Right hindlimb (tissue), 1 donor: Measurements from ENCODE around the gene PUM1.
"Not testable (repeated sequence)": the region's sequence is repeated elsewhere in the genome, so short reads cannot be mapped to it uniquely, and the experiment has no call there.

Experiments used
- DNase-seq: peaks from one replicate; pipeline ENCODE4 v3.0.0-alpha.2; 2018

PUM1 gene

DNA sequence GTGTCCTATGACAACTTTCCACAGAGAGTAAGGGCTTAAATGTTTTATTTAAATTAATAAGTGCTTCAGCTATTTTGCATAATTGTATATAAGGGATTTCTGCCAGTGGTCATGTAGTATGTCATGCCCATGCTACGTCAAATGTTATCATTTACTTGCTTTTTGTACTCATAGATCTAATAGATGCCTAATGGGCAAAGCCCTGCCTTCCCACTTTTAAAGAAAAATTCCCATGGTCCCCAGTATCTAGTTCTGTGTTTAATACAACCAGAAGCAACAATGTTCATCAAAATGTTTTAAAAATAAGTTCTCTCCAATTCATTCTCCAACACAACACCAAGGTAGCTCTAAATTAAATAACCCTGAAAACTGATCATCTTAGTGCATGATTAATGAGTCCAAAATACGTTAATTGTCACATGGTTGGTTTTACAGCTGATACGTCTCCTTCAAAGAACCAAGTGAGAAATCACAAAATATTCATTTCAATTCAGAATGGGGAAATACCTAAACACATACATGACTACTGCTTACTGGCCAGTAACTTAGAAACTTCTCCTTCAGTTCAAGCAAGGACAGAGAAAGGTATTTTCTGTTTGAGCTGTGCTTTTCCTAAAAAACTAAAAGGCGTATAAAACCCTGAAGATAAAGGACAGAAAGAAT is 107.8 kb downstream of the PUM1 start:
- DNase-seq, result no peak

DNA sequence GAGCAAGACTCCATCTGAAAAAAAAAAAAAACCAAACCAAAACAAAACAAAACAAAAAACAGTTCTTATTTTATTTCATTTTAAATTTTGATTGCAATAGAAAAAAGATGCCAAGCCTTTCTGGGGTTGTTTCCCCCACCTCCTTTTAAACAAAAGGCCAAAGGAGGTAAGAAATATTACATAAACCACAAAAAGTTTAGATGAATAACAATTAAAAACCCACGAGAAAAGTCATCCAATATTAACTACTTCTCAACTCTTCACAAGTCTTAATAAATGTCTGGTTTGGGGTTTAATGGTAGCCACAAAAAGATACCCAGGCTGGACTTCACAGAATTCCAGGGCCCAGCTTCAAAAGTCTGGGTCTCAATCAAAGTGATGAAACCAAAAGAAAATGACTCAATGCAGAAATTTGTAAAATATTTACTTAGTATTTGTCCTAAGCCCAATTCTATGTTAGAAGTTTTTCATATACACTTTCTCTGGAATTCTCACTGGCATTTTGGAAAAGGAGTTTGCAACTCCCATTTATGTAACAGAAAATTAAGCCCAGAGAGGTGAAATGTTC is 110.0 kb downstream of the PUM1 start:
- no peak for DNase-seq

DNA sequence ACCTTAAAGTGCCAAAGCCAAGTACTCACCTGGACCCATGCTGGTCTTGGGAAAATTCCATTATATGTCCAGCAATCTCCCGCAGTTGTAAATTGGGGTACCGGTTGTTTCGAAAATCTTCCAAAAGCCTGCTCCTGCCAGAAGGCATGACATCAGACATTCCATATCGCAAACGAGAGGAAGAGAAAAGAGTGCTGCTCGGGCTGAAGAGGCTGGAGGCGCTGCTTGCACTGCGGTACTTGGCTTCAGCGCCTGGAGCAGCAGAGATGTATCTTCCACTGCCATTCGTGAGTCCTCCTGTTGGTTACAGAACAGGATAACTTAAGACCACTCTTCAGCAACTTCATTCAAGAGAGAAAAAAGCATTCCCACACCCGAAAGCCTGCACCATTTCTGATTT is 111.8 kb downstream of the PUM1 start:
- no peak for DNase-seq

DNA sequence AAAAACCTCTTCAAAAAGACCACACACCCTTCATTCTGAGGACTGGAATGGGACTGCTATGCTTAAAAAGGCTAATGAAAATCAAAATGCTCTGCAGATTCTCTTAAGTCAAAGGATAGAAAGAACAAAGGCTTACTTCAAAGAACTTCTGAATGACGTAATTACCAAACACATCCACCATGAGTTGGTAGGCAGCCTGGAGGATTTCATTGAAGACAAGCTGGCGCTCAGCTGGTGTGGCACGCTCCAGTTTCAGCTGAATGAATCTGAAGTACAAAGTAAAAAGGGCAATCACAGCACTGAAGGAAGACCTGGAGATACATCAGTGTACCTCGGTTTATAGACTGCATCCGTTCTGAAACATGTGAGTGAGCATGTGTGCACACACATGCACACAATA is 113.4 kb downstream of the PUM1 start:
- DNase-seq, result no peak

DNA sequence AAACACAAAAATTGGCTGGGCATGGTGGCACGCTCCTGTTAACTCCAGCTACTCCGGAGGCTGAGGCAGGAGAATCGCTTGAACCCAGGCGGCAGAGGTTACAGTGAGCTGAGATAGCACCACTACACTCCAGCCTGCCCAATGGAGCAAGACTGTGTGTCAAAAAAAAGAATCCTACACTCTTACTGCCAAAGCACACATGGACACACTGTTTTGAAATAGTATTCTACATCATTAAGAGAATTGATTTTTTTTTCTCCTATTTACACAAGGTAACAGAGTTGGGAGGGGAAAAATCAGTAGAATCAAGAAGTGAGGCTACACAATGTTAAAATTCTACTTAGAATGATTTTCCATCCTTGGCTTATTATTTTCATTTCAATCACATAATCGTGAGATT is 114.8 kb downstream of the PUM1 start:
- no peak for DNase-seq

DNA sequence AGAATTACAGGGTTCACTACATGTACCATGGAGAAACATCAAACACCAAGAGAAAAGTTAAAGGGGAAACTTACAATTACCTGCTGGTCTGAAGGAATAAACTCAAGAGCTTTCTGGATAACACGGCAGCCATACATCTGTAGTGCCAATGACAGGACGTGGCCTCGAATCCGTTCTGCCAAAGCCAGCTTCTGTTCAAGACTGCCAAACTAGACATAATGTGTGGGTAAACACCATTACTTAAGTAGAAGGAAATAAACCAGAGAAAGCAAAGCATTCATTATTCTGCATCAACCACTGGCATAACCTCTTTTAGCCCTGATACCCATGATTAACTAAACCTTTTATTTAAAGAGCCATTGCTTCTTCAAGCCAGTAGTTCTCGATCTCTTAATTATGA is 115.5 kb downstream of the PUM1 start:
- no peak for DNase-seq

DNA sequence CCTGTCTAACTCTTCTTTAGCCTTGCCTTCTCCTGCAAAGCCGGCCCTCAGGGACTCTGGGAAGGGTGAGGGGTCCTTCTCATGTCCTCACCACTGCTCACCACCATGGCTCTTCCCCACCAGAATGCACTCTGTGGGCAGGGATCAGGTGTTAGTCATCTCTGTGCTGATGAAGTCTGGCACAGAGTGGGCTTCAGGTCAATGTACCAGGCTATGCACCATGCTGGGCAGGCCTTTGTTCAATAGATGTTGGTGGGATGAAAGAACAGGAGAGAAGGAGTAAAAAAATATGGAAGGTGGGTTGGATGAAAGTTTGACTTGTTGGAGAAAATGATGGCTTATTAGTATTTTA is 116.1 kb downstream of the PUM1 start:
- DNase-seq, result not testable (repeated sequence)

DNA sequence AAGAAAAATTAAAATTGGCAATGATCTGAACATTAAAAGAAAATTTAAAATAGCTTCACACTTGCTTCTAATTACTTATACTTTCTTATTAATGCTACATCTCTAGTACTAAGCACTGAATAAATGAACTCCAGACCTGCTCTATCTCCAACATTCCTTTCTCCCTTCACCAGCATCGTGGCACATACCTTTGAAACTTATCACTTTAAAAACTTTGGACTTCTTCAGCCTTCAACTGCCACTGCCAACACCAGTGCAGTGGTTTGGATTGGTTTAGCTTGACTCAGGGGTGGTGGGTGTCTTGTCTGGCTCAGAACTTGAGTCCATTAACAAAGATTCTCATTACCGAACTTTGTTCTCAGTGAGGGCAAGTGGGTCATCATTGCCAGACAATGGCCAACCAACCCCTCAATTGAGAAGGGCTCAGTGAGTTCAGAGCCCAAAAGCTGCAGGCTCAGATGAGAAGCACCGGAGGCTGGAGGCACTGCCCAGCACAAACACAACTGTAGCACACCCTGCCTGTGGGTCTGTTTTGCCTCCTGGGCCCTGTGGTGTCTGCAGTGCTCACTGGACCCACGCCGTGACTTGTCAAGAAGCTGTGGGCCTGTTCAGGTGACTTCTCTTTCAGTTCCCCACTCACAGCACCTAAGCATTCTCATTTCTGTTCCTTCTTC is 116.6 kb downstream of the PUM1 start:
- DNase-seq, result not testable (repeated sequence)

DNA sequence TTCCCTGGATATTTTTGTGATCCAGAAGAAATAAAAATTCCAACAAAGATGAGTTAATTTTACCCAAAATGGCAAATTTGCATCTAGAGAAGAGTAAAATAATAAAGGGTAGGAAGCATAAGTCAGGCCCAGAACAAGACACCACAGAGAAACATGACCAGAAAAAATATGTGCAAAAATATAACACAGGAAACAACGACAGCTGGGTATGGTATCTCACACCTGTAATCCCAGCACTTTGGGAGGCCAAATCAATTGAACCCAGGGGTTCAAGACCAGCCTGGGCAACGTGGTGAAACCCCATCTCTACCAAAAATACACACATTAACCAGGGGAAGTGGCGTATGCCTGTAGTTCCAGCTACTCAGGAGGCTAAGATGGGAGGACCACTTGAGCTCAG is 117.2 kb downstream of the PUM1 start:
- DNase-seq, result no peak

DNA sequence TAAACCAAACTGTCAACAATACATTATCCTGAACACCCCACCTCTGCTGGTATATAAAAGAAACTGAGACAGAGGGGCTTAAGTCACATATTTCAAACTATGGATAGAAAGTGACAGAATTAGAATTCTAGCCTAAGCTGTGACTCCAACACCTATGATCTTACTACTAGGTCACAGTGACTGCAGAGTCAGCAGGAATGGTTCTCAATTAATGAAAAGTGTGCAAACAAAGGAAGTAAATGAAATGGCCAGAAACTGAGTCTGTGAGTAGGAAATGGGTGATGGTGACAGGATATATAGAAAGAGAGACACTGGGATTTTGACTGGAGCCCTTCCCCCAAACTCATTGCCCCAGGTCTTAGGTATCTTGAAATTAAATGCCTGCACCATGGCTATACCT is 118.3 kb downstream of the PUM1 start:
- DNase-seq, result no peak

DNA sequence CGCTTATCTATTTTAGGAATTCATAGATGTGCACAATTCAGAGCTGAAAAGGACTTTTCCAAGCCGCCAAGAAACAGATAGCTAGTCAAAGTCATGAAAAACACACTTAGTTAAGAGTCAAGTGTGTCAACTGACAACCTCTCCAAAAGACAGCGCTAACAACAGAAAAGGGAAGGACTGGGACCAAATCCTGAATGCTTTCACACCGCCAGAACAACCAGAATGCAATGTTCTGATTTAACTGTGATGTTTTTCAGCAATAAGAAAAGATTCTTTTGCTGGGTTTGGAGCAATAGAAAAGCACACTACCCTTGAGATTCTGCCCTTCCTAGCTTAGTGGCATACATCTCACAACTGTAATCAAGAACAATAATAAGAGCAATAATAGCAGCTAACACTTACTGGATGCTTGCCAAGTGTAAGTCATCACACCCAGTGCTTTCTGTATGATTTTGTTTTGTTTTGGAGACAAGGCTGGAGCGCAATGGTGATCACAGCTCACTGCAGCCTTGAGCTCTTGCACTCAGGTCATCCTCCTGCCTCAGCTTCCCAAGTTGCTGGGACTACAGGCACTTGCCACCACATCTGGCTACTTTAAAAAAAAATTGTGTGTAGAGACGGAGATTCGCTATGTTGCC is 123.1 kb downstream of the PUM1 start:
- no peak for DNase-seq

DNA sequence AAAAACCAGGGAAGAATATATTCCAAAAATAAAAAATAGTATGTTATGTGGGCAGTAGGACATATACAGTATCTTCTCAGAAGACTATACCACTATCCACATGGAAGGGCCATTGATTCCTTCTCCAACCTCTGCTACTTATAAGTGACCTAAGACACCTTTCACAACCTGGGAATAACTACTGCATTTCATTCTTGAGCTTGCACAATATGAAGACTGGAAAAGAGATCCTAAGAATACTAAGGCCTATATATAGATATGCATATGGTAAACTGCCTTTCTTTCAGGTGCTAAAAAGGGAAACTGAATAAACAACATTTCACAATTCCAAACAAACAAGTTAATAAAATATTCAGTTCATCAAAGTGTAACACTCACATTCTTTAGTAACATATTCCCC is 125.0 kb downstream of the PUM1 start:
- DNase-seq, result no peak

DNA sequence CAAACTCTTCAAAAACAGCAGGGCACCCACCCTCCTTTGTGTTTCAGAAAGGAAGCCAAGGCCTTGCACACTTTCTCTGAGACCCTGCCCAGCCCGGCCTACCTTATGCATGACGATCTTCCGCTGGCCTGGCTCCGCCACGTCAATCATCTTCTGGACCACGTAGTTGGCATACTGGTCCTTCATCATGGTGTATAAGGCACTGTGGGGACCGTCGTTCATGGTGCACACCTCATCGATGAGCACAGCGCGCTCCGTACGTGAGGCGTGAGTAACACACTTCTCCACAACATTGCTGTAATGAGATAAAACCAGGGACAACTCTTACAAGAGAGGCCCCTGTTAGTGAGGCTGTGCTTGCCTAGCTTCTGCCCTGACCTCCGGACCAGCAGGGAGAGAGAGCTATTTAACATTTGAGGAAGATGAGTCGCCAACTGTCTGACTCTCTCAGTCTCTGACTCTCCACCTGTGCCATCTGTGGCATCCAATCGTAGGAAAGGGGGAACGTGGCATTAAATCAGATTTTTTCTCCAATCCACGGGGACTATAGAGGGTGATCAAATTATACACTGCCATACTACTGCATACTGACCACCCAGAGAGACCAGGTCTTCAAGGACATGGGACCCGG is 128.9 kb downstream of the PUM1 start:
- DNase-seq, result no peak

DNA sequence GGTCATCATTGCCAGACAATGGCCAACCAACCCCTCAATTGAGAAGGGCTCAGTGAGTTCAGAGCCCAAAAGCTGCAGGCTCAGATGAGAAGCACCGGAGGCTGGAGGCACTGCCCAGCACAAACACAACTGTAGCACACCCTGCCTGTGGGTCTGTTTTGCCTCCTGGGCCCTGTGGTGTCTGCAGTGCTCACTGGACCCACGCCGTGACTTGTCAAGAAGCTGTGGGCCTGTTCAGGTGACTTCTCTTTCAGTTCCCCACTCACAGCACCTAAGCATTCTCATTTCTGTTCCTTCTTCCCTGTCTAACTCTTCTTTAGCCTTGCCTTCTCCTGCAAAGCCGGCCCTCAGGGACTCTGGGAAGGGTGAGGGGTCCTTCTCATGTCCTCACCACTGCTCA is 129.8 kb downstream of the PUM1 start:
- DNase-seq, result not testable (repeated sequence)

DNA sequence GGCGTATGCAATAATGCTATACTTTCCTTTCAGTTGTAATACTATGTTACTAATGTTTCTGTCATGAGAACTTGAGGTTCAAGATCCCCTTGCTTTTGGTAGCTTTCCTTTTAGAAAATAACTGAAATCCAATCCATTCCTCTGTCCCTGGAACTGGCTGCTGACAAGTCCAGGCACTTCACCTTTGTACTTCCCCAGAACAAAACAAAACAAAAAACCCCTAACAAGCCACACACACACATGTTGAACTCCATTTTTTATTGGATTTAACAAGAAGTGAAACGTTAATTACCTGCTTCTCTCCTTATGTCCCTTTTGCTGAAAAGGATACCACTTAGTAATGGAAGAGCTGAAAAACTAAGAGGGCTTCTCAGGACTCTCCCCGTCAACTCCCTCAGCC is 130.9 kb downstream of the PUM1 start:
- DNase-seq, result no peak

DNA sequence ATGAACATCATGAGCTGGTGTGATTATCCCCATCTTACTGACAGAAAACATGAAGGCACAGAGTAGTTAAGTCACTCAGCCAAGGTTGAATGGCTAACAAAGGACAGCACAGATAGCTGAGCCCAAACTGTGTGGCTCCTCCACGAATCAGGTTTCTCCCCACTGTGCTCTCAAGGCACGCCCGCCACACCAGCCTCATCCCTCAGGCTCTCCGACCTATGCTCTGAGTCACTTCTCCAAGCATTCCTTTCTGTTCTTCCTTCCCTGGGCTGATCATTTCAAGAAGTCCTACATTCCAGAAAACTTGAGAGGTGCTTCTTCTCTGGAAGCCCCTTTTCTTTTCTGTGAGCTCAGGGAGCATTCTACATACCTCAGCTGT is 131.7 kb downstream of the PUM1 start:
- DNase-seq, result no peak

DNA sequence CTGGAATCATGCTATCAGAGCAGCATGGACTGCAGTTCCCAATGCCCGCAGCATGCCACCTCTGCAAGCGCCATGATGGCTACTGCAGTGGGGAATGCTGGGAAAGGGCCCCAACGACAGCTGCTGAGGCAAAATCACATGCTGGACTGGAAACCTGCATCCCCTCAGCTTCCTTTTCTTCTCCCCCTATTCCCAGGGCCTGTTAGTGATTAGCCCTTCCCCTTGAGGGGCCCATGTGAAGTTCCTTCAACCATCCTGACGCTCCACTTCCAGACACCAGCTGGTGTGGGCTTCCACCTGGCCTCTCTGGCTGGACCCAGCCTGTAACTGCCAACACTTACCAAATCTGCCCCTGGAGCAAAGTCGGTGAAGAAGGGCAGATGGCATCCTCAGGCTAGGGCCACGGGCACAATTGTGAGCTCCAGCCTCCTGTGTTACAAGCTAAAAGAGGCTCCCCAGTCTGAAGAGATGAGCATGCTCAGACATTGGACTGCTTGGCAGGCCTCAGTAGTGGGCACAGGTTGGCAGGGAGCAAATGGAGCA is 134.8 kb downstream of the PUM1 start:
- DNase-seq, result peak; percentile 22

DNA sequence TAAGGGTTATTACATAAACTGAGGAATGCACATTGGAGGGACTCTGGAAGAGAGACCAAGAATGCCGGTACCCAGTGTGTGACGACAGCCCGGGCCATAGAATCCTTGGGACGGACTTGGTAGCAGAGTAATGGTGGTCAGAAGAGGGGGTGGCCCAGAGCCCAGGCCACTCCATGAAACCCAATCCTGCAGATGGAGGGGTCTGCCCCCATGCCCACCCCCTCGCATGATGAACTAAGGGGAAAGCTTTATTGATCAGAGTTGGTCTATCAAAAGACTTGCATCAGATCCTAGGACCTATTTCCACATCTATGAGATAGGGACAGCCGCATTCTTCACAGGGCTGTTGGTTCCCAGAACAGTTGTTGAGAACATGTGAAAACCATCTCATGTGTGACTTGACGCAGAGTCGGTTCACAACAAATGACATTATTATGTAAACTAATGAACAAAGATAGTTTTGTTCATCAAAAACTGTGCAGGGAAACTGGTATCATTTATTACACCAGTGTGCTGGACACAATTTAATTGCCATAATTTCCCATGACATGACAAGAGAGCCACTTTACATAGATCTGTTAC is 135.5 kb downstream of the PUM1 start:
- DNase-seq, result peak; percentile 24

DNA sequence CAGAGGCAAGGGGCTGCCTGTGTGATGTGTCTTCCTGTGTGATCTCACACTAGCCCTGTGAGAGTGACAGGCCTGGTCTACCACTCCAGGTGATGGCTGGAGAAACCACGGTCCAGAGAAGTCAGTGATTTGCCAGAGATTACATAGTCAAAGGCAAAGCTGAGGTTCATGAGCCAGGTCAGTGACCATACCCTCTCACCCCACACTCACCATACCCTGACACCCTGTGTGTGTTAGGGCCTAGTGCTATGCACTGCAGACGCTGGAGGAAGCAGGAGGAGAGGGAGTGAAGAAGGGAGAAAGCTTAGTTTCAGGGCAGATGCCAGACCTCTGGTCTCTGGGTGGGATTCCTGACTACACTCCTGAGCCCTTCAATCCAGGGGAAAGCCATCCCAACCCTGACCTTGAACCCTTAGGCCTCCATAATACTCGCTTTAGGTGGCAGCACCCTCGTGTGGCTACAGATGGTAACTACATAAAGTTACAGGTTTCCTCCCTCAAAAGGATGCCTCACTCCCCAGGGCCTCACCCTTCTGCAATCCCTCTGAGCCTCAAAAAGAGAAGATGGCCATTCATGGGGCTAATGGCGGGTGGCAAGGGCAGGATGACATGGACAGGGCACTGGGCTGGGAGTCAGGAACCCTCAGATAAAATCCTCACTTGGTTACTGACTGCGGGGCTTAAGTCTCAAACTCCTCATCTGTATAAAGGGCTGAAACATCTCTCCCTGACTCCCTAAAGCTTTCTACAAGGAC is 136.2 kb downstream of the PUM1 start:
- DNase-seq, result peak; percentile 30

DNA sequence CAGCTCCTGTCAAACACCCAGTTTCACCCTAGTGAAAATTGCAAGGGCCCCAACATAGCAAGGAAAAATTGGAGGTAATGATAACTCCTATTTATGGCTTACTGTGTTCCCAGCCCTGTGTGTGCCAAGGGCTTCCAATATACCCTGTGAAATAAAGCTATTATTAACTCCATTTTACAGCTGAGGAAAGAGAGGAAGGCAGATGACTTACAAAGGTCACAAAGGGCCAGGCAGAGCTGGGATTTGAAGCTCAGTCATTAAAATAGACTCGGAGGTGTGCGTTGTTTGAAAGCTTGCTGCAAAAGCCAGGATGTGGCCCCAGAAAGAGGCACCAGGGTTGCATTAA is 136.8 kb downstream of the PUM1 start:
- DNase-seq, result no peak

DNA sequence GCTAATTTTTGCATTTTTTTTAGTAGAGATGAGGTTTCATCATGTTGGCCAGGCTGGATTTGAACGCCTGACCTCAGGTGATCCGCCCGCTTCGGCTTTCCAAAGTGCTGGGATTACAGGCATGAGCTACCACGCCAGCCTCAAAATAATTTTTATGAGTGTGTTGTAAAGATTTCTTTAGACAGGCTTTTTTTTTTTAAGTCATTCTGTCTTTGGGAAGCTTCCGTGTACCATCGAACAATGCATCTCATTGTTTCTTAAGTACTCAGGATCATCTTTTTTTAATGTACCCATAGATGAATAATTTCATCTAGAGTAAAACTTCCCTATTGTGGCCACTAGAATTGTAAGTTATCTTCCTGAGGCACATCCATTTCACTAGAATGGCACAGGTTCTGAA is 137.3 kb downstream of the PUM1 start:
- no peak for DNase-seq

DNA sequence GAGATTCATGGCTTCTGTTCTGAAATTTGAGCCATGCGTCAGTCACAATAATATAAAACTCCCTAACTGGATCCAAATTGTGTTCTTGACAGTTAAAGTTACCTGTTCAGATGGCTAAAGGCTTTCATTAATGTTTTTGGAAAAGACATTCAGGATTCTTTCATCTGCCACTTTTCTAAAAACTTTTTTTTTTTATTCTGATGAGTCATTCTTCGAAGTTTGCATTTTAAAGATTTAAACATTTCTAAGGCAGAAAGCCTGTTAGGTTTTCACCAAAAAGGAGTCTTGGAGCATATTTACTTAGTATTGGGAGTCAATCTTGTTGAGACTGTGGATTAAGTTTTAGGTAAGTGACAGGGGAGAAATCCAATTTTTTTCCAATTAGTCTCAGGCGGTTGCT is 138.1 kb downstream of the PUM1 start:
- no peak for DNase-seq

DNA sequence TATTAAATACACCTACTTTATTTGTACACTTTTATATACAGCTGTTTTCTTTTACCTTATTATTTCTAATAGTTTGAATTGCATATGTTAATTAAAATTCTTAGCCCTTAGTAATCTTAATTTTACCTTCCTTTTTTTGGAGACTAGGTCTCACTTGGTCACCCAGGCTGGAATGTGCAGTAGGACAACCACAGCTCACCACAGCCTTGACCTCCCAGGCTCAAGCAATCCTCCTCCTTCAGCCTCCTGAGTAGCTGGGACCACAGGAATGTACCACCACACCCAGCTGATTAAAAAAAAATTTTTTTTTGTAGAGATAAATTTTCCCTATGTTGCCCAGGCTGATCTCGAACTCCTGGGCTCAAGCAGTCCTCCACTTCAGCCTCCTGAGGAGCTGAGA is 141.9 kb downstream of the PUM1 start:
- DNase-seq, result no peak
